NT2/D1 (cell line): ENCODE measurements around the gene BLCAP.

Experiments used
- SUZ12 ChIP-seq: IDR thresholded peaks from 2 replicates; pipeline ENCODE4 v1.6.1; 2011; ENCODE audit not compliant: insufficient read length, insufficient read depth; ENCODE audit errors: extremely low read depth
- YY1 ChIP-seq: IDR thresholded peaks from 2 replicates; pipeline ENCODE4 v1.6.1; 2011; ENCODE audit not compliant: insufficient read length, insufficient read depth
- ZNF274 ChIP-seq: IDR thresholded peaks from 2 replicates; pipeline ENCODE4 v1.6.1; 2011; ENCODE audit warnings: mild to moderate bottlenecking, low read depth, low read length

DNA sequence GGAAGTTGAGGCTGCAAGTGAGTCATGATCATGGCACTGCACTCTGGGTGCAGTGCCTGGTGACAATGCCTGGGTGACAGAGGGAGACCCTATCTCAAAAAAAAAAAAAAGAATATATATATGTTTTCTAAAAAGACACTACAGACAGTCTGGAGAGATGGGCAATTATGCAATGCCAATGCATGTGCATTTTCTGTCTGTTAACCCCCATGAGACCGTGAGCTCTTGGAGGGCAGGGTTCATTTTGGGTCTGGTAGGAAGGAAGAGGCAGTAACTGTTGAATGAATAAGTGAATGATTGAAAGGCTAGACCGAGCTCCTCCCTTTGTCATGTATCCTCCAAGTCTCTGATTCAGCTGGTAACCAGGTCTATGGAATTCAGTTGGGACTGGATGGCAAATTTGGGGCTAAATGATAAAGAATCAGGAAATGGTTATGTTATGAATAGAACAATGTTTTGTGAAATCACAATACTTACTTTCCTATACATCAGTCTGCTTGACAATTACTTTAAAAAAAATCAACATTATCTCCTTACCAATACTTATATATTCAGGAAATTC, 5.6 kb upstream of the BLCAP start:
- TF ChIP-seq ZNF274 (no peak), YY1 (no peak), SUZ12 (no peak)
